Mucosa of descending colon (tissue), 3 donors: ENCODE data around the gene AGFG2. TPM values are rescaled to one million over a fixed set of nuclear protein-coding genes. Genes with fewer than 3 reads are reported as not detected.
A peak's percentile ranks its signal among the peaks of the same experiment; 100 is the strongest.

Experiments
- ATAC-seq: fragments of 200-7000 bp; cut with Tn5 transposase; one replicate; pipeline ENCODE4 v1.9.1; 2020; ENCODE audit warnings: mild to moderate bottlenecking, moderate library complexity
- DNase-seq, 3 donors: peaks; one replicate each; pipeline ENCODE4 v3.0.0-alpha.2; 2020
- H3K36me3 ChIP-seq: fragments of 200-600 bp; one replicate; pipeline ENCODE4 v1.8.0; 2021; ENCODE audit warnings: low read depth, mild to moderate bottlenecking
- H3K4me1 ChIP-seq: fragments of 200-600 bp; one replicate; pipeline ENCODE4 v1.8.0; 2021; ENCODE audit warnings: low read depth, mild to moderate bottlenecking
- H3K4me3 ChIP-seq: fragments of 200-600 bp; one replicate; pipeline ENCODE4 v1.8.0; 2021; ENCODE audit warnings: mild to moderate bottlenecking
- H3K9me3 ChIP-seq: fragments of 200-600 bp; one replicate; pipeline ENCODE4 v1.8.0; 2021; ENCODE audit warnings: mild to moderate bottlenecking
- intact Hi-C, 2 donors: fragments of 100-400 bp; cut with DNase I in 1 of 2; cut with micrococcal nuclease in 1 of 2; formaldehyde crosslinking; loops; one replicate each; pipeline versions ENCODE4 v1.11.0 to v1.11.1; 2022; cut with DNase I, micrococcal nuclease
- total RNA-seq, 3 donors: library from RNA; stranded (reverse); fragmentation: NEBNext Ultra II Directional in 2 of 3; extraction: Animal tissue kit (Norgen Biotek cat#: 25700) in 2 of 3; gene quantifications; one replicate each; pipeline versions ENCODE4 v1.2.1 to v1.2.4, GENCODE V29; 2021 to 2023
- TF ChIP-seq, protein P1 (sequence below): fragments of 200-600 bp; IDR thresholded peaks from one replicate; pipeline ENCODE4 v1.8.0; 2022; ENCODE audit warnings: antibody characterized with exemption, mild to moderate bottlenecking
- donor health status: DM: no; HTN: no; CAD: no; lungs with moderate emphysema.
- donor health status: DM: no; HTN: no; CAD: no.
- donor health status: DM: no; HTN: yes; CAD: no.

Gene AGFG2
- total RNA-seq, 3 donors from 2014 or later = 56.5 to 113 (median 58.1) TPM

DNA sequence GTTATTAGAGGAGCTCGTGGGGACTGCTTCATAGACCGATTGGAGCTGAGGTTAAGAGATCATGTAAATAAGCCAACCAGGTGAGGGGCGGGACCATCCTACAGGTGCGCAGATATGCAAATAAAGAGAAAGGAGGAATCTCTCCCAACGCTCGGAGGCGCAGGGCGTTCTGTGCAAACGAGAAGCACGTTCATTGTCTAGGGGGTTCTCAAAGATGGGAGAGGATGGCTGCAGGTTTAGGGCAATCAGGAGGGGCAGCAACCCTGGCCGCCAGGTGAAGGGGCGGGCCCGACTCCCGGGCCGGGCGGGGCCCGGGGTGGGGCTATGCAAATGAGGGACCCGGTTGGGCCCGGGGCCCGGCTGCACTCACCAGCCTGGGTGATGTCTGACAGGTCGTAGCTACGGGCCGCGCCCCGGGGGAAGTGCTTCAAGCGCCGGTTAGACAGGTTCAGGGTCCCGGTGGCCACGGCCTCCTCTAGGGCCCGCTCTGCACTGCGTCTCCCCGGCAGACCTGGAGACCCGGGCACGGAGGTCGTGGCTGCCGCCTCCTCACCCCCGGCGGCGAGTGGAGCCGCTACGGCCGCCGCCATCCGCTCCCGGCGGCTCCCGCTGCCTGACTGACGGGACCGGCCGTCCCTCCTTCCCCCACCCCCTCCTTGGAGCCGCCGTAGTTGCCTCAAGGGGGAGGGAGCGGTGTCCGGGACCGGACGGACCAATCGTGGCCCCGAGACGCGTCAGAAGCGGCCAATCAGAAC is 46.7 kb downstream of the AGFG2 start, which contains the start of gene LRCH4:
LRCH4 (minus strand) TSS at position 619 of the 755 bp plus-strand sequence; CDS start at position 590, 29 bp downstream.
- intact Hi-C loops = no loop called here
- H3K4me3 ChIP-seq = peak within 1 kb of the TSS; percentile 98
- peak; percentile 85 to 88 (median 87) for DNase-seq
- TF ChIP-seq, protein P1, sequence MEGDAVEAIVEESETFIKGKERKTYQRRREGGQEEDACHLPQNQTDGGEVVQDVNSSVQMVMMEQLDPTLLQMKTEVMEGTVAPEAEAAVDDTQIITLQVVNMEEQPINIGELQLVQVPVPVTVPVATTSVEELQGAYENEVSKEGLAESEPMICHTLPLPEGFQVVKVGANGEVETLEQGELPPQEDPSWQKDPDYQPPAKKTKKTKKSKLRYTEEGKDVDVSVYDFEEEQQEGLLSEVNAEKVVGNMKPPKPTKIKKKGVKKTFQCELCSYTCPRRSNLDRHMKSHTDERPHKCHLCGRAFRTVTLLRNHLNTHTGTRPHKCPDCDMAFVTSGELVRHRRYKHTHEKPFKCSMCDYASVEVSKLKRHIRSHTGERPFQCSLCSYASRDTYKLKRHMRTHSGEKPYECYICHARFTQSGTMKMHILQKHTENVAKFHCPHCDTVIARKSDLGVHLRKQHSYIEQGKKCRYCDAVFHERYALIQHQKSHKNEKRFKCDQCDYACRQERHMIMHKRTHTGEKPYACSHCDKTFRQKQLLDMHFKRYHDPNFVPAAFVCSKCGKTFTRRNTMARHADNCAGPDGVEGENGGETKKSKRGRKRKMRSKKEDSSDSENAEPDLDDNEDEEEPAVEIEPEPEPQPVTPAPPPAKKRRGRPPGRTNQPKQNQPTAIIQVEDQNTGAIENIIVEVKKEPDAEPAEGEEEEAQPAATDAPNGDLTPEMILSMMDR = no peak
- ATAC-seq = peak; percentile 85
- H3K36me3 ChIP-seq = peaks cover 8% of the 10 kb centered on the region
- no peaks in the 10 kb centered on the region for H3K9me3 ChIP-seq
- H3K4me1 ChIP-seq = peaks cover 31% of the 10 kb centered on the region

DNA sequence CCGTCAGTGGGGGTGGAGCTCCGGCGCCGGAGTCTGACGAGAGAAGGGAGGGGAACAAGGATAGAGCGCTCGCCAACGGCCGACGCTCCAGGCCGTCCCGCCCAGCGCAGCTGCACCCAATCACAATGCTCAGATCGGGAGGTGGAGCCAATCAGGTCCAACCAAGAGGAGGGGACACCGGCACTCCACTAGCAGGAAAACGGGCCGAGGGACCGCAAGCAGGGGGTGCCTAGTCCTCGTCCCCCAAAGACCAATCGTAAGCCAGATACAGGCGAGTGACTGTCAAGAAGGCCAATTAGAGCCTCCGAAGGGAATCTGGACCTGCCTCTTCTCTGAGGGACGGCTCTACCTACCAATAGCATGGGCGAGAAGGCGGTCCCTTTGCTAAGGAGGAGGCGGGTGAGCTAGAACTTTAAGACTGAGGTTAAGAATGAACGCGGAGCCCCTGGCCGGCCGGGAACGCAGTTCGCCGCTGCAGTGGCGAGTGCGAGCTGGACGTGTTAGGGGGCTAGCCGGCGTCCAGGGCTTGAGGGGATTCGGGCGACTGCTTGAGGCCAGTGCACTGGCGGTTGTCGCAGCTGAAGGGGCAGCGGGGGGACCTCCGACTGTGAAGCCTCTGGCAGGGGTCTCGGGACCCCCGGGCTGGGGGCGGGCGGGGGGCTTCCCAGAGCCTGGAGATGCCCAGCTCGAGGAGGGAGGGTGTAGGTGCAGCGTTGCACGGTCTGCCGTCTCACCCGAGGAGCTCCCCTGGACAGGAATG is 47.4 kb downstream of the AGFG2 start, which contains the start of gene FBXO24:
FBXO24 (plus strand) TSS at position 63 of the 760 bp plus-strand sequence; CDS start at position 361, 298 bp downstream.
- peaks cover 31% of the 10 kb centered on the region for H3K4me1 ChIP-seq
- peak; percentile 98 to 100 (median 100) for DNase-seq
- H3K36me3 ChIP-seq = peaks cover 8% of the 10 kb centered on the region

DNA sequence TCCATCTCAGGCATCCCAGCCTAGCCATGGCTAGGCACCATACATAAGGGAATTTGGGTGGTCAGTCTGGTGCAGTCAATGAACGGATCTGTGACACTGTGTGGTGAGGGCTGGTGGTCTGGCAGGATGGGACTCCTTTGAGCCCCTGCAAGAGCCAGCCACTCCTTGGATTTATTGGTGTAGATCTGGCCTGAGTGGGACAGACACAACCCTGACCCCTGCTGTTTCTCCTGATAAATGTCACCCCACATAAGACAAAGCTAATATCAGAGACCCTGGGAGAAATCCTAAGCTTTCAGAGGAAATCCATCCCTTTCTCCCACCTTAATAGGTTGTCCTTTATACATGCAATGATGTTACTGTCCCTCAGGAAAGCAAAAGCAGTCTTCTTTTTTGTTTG is 49.4 kb downstream of the AGFG2 start:
- Histone ChIP-seq H3K9me3 (no peaks in the 10 kb centered on the region), H3K36me3 (peaks cover 8% of the 10 kb centered on the region), H3K4me3 (no peak overlapping the region), H3K4me1 (peaks cover 20% of the 10 kb centered on the region)
- TF ChIP-seq, protein P1 = no peak
- no peak for DNase-seq
- ATAC-seq = no peak
- intact Hi-C loops = no loop called here

More for the DNA sequence above, 47.4 kb downstream of the AGFG2 start, which contains the start of gene FBXO24:
- Histone ChIP-seq H3K4me3 (peak within 1 kb of the TSS; percentile 98), H3K9me3 (no peaks in the 10 kb centered on the region)
- peak; percentile 86 for ATAC-seq
- TF ChIP-seq, protein P1 = no peak
- intact Hi-C loops = no loop called here

DNA sequence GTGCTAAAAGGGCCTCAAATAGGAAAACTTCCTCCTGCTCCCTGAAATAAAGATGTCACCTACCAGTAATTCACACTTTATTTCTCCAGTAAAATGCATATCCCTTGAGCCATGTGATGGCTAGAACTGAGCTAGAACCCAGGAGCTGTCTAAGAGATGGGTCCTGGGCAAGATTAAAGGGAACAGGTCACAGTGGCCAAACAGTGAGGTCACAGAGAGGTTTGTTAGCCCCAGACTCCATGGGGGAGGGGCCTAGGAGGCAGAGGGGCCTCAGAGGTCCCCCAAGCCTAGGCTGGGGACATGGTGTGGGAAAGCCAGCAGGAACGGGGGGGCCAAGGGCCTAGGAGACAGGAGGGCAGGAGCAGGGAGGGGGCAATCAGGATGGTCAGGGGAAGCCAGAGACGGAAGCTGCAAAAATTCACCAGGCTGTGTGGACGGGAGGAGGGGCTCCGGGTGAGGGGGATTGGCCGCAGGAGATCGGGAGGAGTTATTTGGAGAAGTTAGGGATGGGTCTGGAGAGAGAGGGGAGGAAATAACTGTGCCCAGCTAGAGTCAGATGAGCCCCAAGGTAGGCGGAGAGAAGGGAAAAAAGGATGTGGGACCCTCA is 50.4 kb downstream of the AGFG2 start:
- Histone ChIP-seq H3K9me3 (no peaks in the 10 kb centered on the region), H3K36me3 (peaks cover 8% of the 10 kb centered on the region), H3K4me1 (peaks cover 11% of the 10 kb centered on the region), H3K4me3 (no peak overlapping the region)
- ATAC-seq = no peak
- TF ChIP-seq, protein P1 = no peak
- DNase-seq = peak in 1 of 3 donors; percentile 26
- intact Hi-C loops = no loop called here

DNA sequence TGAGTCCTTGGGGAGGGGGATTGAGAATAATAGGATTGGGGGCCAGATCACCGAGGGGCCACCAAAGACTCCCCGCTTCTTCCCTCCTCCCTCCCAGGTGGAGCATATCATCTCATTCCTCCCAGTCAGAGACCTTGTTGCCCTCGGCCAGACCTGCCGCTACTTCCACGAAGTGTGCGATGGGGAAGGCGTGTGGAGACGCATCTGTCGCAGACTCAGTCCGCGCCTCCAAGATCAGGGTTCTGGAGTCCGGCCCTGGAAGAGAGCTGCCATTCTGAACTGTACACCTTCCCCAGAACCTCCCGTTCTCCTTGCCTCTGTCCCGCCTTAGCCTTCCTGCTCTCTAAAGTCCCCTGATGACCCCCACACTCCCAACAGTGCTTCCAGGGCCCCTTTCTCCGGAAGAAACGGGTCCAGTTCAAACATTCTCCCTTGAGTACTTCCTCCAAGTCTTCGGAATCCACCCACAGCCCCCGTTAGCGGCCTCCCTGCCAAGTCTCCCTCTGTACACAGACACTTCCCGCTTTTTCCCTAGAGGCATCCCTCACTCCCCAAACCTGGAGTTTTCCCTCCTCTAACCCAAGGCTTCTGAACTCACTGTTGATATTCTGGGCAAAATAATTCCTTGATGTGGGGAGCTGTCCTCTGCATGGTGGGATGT is 51.2 kb downstream of the AGFG2 start:
- DNase-seq = peak in 2 of 3 donors; percentile 18 to 39
- TF ChIP-seq, protein P1 = no peak
- no peak for ATAC-seq
- intact Hi-C loops = no loop called here
- Histone ChIP-seq H3K4me3 (no peak overlapping the region), H3K9me3 (no peaks in the 10 kb centered on the region), H3K4me1 (peaks cover 4% of the 10 kb centered on the region), H3K36me3 (peaks cover 8% of the 10 kb centered on the region)
